ENCODE data around the gene TRIM10.

- no peak for TF ChIP-seq GATA3 (IDR thresholded peaks at IDR 0.05; ENCODE audit: low read depth, low read length)
- TF ChIP-seq GATA2 (IDR thresholded peaks at IDR 0.05; ENCODE audit: low read depth, low read length): no peak
Measured at GRCh38 chr6:30162265-30163089, 1.5 kb upstream of the TRIM10 start.

All from SH-SY5Y (cell line).